HG03558 (cell line): ENCODE measurements around the gene CCBE1.
"Not testable (repeated sequence)": the region's sequence is repeated elsewhere in the genome, so short reads cannot be mapped to it uniquely, and the experiment has no call there.

Experiments
- ATAC-seq: cut with Tn5 transposase; IDR thresholded peaks from one replicate; pipeline ENCODE4 v1.9.1; 2021; ENCODE audit warnings: moderate number of reproducible peaks; ENCODE audit not compliant: unreplicated experiment; ENCODE audit errors: extremely low read depth

CCBE1 gene

DNA sequence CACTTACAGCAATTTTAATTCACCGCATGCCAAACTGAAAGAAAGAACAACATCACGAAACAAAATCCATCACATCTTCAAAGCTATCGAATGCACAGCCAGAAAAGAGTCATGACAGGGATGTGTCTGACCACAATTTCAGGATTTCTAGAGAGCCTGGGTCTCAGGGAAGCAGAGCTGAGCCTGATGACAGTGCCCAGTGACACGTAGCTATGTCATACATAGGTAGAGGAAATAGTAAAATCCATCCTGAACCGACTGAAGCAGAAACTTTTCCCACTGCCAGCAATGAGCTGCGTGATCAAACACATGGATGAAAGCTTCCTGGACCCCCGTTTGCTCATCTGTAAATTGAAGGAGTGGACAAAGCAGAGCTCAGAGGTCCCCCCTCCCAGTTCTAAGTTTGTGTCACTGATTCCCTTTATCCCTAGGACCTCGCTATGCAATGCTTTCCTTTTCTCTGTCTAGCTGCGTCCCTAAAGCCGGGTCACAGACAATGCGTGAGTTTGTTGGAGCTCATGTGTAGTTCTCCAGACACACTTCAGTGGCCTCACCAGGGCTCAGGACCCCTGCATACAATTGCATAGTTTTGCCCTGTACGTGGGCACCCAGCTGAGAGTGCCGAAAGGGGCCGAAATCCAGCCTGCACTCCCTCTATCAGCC lies 37.6 kb downstream of the CCBE1 start:
- no peak for ATAC-seq

DNA sequence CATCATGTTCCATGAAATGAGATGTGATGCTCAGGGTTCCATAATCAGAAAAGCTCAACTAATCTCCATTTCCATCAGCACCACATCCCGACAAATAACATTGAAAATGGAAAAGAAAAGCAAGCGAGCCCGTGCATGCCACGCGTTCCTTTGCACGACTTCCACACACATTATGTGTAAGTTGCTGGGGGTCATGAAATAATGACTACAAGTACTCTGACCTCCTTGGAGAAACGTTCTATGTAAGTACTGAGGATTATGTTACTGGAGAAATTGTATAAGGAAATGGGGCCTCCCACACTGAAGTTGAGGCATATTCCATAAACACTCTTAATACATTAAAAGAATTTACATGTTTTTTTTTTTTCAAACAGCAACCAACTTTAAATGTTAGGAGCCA lies 38.3 kb downstream of the CCBE1 start:
- no peak for ATAC-seq

DNA sequence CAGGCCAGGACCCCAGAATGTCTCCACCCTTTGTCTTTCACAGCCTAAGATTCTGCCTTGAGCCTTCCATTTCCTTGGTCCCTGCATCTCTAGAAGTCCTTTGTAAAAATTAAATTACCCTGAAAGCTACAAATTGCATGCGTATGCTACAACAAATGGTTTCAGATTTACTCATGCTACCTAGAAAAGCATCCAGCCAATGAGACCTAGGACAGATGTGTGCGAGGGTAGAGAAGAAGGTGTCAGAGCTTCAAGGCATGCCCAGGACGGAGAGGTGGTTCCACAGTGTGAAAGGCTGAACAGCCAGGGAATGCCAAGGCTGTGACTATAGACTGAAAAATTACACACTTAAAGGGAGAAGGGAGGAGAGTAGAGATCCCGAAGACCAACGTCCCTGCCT lies 40.2 kb downstream of the CCBE1 start:
- no peak for ATAC-seq

DNA sequence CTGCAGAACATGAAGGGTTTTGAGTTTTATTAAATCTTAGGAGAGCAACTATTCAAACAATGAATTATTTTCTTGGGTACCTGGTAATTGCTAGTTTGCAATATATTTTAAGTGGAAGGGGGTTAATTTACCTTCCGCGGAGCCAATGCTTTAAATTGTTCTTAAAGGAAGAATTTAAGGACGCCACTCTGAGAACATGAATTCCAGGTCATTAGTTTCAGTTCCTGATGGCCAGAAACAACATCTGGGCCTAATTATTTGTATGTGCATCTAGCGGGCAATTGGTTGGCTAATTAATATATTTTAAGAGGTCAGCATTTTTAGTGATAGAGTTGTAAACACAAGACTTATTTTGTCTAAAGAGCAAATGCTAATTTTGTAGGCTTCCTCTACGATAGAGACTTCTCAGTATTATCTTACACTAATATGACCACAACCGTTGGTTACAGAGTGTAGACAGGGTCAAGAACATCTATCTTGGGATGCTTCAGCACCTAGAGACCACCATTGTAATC lies 40.8 kb downstream of the CCBE1 start:
- ATAC-seq = no peak

DNA sequence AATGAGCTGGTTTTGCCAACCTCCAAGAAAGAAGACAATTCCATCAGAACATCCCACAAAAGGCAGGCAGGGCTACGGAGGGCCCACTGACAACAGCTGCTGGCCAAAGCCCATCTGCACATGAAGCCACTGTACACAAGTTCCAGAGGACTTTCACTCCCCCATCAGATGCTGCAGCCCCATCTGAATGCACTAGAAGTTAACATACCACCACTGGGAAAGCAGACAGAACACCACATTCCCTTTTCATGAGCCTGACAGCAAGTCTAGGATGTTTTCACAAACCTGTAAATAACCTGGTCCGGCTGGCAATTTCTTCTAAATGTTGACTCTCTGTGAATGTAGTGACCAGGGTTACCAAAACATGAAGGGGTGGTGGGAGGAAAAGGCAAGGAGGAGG lies 41.5 kb downstream of the CCBE1 start:
- ATAC-seq = no peak

DNA sequence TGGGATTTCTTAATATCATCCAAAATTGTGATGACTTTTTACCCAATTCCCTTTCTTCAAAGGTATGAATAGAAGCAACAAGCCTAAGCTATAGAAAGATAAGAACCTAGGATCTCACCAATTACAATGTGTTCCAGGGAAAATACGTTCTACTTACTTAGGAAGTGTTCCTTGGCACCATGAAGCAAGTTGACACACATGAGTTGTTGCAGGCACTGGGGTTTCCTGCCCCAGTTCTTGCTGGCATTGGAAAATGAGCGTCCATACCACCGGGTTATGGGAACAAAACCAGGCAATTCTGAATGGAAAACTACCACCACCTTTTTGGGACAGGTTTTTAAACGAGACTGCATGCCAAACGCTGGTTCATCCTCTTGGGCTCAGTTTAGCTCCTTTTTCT lies 46.2 kb downstream of the CCBE1 start:
- no peak for ATAC-seq

DNA sequence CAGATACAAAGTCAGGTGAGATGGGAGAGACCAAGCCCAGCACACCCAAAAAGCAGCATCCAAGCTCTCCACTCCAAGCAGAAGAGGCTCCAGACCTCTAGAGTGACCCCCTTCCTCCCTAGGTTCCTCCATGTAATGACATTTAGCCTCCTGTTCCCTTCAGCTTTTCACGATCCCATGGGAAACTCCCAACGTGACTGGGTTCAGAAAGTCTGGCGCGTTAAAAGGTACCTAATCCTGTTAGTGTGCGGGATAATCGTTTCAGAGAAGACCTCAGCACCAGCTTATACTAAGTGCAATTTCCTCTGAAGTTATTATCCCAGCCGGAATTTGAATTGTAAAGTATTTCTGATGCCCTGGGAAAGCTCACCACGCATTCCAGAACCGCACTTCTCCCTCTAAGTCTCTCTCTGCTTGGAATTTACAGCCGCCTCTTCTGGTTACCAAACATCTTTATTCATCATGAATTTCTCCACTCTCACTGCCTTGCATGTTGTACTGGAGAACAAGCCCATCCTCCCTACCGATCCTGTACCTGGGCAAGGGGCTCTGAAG lies 46.9 kb downstream of the CCBE1 start:
- ATAC-seq = no peak

DNA sequence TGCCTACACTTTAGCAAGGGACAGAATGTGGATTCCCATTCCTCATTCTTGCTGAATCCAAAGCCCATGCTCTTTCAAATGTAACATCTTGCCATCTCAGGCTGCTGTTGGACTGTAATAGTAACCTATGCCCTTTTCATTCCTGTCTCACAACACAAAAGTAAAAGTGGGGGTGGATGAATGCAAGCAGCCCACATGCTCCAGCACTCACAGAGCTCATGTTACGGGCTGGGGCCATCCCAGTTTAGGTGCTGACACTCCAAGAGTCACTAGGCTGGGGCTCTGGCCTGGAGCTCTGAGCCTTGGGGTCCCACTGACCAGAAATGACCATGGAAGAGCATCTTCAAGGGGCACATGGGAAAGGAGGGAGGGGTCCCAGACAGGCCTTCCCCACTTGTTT lies 47.6 kb downstream of the CCBE1 start:
- no peak for ATAC-seq

DNA sequence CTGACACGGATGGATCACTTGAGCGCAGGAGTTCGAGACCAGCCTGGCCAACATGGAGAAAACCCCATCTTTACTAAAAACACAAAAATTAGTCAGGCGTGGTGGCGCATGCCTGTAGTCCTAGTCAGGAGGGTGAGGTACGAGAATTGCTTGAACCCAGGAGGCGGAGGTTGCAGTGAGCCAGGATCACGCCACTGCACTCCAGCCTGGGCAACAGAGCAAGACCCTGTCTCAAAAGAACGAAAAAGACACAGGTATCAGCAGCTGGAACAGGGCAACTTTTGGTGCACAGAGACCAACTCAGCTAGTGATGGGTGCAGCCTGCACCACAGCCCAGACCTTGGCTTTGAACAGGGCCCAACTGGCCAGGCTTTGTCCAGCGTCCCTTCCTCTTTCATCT lies 48.8 kb downstream of the CCBE1 start:
- ATAC-seq = not testable (repeated sequence)

DNA sequence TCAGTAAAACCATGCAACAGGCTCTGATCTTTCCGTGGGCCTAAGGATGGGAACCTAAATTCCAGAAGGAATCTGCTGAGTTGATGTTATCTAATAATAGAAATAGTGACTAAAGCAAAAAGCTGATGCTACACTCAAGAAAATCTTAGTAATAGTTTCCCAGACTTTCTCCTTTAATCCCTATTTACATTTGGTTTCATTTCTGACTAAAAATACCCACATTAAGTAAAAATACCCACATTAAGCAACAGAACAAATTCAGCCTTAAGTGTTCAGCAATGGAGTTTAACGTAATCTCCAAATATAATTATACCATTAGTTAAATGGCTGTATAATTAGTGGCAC lies 50.3 kb downstream of the CCBE1 start:
- ATAC-seq = no peak

DNA sequence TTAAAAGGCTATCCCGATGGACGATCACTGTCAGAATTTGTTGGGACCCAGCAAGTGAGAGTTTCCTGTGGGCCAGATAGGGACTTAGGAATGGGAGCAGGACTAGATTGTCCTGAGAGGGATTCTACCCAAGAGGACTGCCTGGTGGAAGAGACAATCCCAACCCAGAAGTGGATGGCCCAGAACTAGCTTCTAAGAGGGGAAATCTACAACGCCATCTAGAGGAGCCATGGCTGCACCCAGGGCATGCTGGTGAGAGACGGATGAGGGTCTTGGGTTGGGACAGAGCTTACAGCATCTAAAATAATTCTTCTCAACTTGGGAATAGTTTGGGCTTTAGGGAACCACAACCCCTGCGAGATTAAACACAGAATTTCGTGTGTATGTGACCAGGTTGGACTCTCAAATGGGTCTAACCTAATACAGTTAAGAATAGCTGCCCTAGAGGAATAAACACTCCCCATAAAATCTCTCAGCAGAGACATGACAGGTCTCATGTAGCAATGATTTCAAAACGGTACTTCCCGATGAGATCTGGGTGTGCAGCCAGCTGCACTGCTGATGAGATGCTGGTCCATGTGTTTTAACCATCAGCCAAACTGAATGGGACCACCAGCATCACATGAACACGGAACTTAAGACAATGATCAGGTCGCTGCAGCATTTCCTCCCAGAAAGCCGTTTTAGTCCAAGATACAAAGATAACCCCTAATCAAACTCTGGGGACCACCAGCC lies 50.8 kb downstream of the CCBE1 start:
- ATAC-seq = no peak

DNA sequence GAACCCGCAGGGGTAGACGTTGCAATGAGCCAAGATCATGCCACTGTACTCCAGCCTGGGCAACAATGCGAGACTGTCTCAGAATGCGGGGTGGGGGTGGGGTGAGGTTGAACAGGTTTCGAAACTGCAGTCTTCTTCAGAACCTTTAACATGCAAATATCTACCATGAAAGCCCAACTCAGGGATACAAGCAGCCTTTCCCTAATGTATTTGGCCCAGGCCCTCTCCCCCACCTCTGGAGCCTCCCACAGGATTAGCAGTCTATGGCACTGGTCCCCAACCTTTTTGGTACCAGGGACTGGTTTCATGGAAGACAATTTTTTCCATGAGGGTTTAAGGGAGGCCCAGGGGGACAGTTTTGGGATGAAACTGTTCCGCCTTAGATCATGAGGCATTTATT lies 53.5 kb downstream of the CCBE1 start:
- ATAC-seq = no peak

DNA sequence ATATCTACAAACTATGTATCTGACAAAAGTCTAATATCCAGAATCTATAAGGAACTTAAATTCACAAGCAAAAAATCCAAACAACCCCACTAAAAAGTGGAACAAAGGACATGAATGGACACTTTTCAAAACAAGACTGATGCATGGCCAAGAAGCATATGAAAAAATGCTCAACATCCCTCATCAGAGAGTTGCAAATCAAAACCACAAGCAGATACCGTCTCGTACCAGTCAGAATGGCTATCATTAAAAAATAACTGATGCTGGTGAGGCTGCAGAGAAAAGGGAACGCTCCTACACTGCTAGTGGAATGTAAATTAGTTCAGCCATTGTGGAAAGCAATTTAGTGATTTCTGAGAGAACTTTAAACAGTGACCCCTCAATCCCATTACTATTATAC lies 56.5 kb downstream of the CCBE1 start:
- no peak for ATAC-seq

DNA sequence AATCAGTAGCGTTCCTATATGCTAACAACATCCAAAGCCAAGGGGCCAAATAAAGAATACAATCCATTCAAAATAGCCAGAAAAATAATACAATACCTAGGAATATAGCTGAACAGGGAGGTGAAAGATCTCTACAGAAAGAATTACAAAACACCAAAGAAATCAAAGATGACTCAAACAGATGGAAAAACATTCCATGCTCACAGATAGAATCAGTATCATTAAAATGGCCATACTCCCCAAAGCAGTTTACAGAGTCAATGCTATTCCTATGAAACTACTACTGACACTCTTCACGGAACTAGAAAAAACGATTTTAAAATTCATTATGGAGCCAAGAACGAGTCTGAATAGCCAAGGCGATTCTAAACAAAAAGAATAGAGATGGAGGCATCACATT lies 57.4 kb downstream of the CCBE1 start:
- no peak for ATAC-seq

DNA sequence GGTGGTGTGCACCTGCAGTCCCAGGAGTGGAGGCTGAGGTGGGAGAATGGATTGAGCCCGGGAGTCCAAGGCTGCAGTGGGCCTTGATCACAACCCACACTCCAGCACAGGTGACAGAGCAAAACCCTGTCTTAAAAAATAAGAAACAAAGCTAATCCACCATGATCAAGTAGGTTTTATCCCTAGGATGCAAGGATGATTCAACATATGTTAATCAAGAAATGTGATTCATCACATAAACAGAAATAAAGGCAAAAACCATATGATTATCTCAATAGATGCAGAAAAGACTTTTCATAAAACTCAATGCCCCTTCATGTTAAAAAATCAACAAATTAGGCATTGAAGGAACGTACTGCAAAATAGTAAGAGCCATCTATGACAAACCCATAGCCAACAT lies 58.1 kb downstream of the CCBE1 start:
- ATAC-seq = no peak

DNA sequence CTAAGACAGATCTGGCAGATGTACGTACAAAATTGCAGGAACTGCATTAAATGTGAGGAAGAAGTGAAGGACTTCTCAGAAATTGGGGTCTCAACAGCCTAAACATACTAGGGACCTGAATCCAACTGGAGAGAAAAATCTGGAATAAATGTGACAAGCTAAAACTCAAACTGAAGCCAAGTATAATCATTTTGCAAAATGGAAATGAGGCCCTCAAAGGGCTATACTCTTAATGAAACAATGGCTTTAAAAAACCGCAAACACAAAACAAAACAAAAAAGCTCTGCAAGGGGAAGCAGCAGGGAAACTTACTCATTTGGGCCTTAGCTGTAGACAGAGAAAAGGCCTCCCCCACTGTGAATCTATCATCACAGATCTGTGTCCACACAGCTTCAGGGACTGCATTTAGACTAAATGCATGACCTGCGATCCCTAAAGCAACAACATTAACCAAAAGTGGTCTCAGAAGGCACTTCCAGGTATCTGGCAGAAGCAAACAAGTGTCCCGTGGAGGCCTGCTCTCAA lies 63.2 kb downstream of the CCBE1 start:
- ATAC-seq = no peak

DNA sequence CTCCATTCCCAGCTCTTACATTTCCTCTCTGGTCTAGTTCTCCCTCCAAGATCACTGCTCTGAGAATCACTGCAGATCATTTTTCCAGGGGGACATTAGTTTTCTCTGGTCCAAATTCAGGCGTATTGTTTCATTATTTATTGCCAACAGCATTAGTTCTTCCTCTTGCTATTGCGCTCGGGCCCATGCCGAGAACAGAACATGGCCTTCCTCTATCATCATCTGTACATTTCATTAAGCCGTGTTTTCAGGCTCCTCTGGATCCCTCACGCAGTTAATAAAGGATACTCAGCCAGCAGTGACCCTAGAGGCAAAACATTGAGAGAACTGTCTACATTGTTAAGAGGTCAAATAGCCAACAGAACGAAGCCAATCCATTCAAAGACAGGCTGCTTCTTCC lies 63.9 kb downstream of the CCBE1 start:
- no peak for ATAC-seq

DNA sequence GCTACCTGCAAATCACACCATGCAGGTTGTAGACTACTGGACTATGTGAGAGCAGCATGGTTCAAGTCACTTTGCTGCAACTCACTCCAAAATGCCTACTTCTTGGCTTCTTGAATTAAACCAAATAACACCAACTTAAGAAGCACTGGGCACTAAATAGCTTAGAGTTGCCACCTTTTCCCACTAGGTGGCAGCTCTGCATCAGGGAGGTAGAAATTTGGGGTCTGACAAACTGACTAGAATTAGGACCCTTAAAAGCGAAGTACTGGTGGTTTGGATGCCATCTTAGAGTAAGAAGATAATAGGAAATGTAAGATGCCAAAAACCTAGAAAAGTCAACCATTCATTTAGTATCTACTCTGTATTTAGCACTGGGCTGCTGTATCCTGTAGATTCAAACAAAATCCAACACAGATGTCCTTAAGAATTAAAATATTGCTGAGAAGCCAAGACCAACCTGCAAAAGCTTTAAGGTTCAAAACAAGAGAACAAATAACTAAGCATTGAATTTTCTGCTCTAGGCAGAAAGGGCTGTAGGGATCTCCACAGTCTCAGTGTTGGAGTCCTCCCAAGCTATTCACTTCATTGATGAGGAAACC lies 65.5 kb downstream of the CCBE1 start:
- no peak for ATAC-seq

DNA sequence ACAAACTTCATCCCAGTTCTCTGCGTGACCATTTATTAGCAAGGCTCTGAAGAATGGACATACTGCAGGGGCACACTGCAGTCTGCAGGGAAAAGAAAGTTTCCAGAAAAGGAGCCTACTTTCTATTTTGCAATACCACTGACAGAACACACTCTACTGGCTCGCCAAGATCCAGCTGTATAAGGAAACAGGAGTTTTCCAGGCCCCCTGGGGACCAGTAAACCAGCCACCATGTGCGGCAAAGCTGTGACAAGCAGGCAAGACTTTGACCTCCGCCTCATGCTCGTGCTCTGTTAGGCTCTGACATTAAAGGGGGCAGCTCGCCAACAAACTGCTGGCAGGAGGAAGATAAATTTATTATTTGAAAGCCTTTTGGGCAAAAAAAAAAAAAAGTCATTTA lies 67.3 kb downstream of the CCBE1 start:
- ATAC-seq = no peak

DNA sequence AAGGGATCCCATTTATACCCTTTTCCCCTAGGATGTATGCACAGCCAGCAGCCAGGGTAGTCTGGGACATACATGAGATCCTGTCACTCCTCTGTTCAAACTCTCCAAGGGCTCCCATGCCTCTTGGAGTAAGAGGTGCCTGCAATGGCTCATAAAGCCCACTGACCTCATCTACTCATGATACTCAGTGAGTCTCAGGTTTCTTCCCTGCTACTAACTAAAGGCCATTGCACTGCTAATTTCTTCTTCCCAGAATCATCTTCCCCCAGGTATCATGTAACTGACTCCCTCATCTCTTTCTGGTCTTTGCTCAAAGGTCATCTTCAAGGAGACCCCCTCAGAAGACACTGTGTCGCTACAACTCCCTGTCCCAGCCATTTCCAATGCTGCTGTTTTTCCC lies 68.2 kb downstream of the CCBE1 start:
- no peak for ATAC-seq

DNA sequence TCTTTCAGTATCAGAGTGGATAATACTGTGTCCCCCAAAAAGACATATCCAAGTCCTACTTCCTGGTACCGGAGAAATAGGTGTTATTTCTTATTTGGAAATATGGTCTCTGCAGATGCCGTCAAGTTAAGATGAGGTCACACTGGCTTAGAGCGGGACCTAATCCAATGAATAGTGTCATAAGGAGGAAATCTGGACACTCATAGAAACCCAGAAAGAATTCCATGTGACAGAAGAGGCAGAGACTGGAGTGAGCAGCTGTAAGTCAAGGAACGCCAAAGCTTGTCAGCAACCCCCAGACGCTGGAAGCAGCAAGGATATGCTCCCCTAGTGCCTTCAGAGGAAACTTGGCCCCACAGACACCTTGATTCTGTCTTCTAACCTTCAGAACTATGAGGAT lies 69.8 kb downstream of the CCBE1 start:
- ATAC-seq = no peak
